Stomach (tissue), 4 donors: ENCODE results near the gene LRCH3.

Source experiments
- EP300 ChIP-seq: sonication (generic); formaldehyde crosslinking; IDR thresholded peaks from one replicate; pipeline ENCODE4 v1.6.1; 2017; ENCODE audit warnings: antibody characterized with exemption
- POLR2A ChIP-seq, 4 donors: fragments of 450-650 bp; IDR thresholded peaks; one replicate each; pipeline ENCODE4 v1.6.1; 2016; ENCODE audit warnings: antibody characterized with exemption in 4 of 4, control low read depth in 2 of 4, mild to moderate bottlenecking in 1 of 4, moderate library complexity in 1 of 4
- POLR2AphosphoS5 ChIP-seq, 3 donors: sonication (generic); formaldehyde crosslinking; IDR thresholded peaks; one replicate each; pipeline ENCODE4 v1.6.1; 2016; ENCODE audit warnings: antibody characterized with exemption in 3 of 3
- TF ChIP-seq, protein P1 (sequence below), 7 experiments: fragments of 450-650 bp in 4 of 7; fragments of 200-600 bp in 3 of 7; sonication (generic) in 3 of 7; IDR thresholded peaks; one replicate each; pipeline ENCODE4 v1.5.1; 2016 to 2019; ENCODE audit warnings: antibody characterized with exemption in 7 of 7, control low read depth in 2 of 7, mild to moderate bottlenecking in 1 of 7

DNA sequence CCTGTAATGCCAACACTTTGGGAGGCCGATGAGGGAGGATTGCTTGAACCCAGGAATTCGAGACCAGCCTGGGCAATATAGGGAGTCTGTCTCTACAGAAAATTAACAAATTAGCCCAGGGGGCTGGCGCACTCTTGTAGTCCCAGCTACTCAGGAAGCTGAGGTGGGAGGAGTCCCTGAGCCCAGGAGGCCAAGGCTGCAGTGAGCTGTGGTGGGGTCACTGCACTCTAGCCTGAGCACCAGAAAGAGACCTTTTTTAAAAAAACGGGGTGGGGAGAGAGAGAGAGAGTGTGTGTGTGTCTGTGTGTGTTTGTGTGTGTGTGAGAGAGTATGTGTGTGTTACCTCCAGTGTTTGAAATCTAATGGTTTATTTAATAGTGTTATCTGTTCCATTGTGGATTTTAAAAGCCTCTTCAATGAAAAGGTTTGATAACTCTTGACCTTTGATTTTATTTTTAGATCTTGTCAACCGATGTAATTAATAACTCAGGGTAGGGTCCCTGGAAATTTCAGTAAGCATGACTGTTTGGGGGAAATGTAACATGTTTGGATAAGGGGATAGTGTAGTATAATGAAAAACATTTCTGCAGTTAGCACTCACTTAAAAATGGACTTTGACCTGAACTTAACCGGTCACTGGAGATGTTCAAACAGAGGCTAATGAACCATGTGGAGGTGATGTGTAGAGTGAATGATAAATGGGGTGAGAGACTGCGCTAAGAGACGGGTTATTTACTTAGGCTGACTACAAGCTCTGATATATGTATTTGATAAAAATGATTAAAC lies 29.7 kb downstream of the LRCH3 start:
- TF ChIP-seq, protein P1, sequence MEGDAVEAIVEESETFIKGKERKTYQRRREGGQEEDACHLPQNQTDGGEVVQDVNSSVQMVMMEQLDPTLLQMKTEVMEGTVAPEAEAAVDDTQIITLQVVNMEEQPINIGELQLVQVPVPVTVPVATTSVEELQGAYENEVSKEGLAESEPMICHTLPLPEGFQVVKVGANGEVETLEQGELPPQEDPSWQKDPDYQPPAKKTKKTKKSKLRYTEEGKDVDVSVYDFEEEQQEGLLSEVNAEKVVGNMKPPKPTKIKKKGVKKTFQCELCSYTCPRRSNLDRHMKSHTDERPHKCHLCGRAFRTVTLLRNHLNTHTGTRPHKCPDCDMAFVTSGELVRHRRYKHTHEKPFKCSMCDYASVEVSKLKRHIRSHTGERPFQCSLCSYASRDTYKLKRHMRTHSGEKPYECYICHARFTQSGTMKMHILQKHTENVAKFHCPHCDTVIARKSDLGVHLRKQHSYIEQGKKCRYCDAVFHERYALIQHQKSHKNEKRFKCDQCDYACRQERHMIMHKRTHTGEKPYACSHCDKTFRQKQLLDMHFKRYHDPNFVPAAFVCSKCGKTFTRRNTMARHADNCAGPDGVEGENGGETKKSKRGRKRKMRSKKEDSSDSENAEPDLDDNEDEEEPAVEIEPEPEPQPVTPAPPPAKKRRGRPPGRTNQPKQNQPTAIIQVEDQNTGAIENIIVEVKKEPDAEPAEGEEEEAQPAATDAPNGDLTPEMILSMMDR (IDR thresholded peaks at IDR 0.05), result no peak
- TF ChIP-seq POLR2A (IDR thresholded peaks at IDR 0.05), result no peak
- peak in 1 of 3 donors; percentile 8 for TF ChIP-seq POLR2AphosphoS5 (IDR thresholded peaks at IDR 0.05)
- TF ChIP-seq EP300, result no peak
